Endothelial cell of umbilical vein (primary cell): ENCODE results near the gene STK39. TPM values are rescaled to one million over a fixed set of nuclear protein-coding genes. Genes with fewer than 3 reads are reported as not detected.

Experiments used
- BruUV-seq: library from RNA; stranded (reverse); fragments of 400-500 nt; replicated peaks from 2 replicates; lab custom pipeline; 2021; lab: Mats Ljungman, UMichigan
- CTCF ChIA-PET: fragments of 300-600, 350-600 bp; sonication (Branson Sonifier 250); formaldehyde crosslinking; loops from one replicate; lab custom pipeline; 2021; ENCODE audit warnings: antibody characterized with exemption, inconsistent platforms; lab: Charles Lee
- POLR2A ChIA-PET: fragments of 300-600, 350-600 bp; sonication (Branson Sonifier 250); formaldehyde crosslinking; loops from one replicate; lab custom pipeline; 2021; ENCODE audit warnings: antibody characterized with exemption, inconsistent platforms; lab: Charles Lee
- DNase-seq: peaks from one replicate; pipeline ENCODE4 v3.0.0-alpha.2; 2011; ENCODE audit warnings: low read depth, low spot score
- FAIRE-seq: peaks from 2 replicates; lab custom pipeline; 2011; peaks lifted over from hg19 to GRCh38; lab: Jason Lieb, UNC
- H2AFZ ChIP-seq: 2 replicates; pipeline ENCODE4 v1.6.0; 2012; ENCODE audit warnings: low read depth, low read length, control low read depth, inconsistent platforms
- H3K27ac ChIP-seq: 2 replicates; pipeline ENCODE4 v1.5.1; 2011; ENCODE audit warnings: low read depth, mild to moderate bottlenecking, control low read depth, low read length, moderate library complexity; ENCODE audit not compliant: insufficient read depth
- H3K27me3 ChIP-seq, 2 experiments: 2 replicates each; pipeline versions ENCODE4 v1.6.0 to v1.6.1; 2011; ENCODE audit warnings: low read length in 2 of 2, mixed read lengths in 1 of 2; ENCODE audit not compliant: control insufficient read depth in 2 of 2, insufficient read depth in 2 of 2
- H3K36me3 ChIP-seq, 2 experiments: 2 replicates in 1 of 2; 3 replicates in 1 of 2; pipeline ENCODE4 v1.5.1; 2011; ENCODE audit warnings: low read length in 2 of 2, mild to moderate bottlenecking in 1 of 2, moderate library complexity in 1 of 2; ENCODE audit not compliant: control insufficient read depth in 2 of 2, insufficient read depth in 2 of 2; ENCODE audit errors: extremely low read depth in 1 of 2
- H3K4me1 ChIP-seq: 3 replicates; pipeline ENCODE4 v1.5.1; 2011; ENCODE audit warnings: mild to moderate bottlenecking, low read length; ENCODE audit not compliant: control insufficient read depth, insufficient read depth; ENCODE audit errors: extremely low read depth
- H3K4me2 ChIP-seq: 2 replicates; pipeline ENCODE4 v1.6.1; 2011; ENCODE audit warnings: low read length, control low read depth, mixed read lengths; ENCODE audit not compliant: insufficient read depth
- H3K4me3 ChIP-seq, 3 experiments: fragments of 200-600 bp in 1 of 3; sonication (generic), shearing (Covaris generic) in 1 of 3; replicated peaks in 1 of 3; 2 replicates each; pipeline ENCODE4 v1.5.1; 2011 to 2016; ENCODE audit warnings: control low read depth in 3 of 3, low read length in 3 of 3, mild to moderate bottlenecking in 2 of 3, inconsistent platforms in 1 of 3, low read depth in 1 of 3, moderate library complexity in 1 of 3; ENCODE audit not compliant: insufficient read depth in 1 of 3
- H3K79me2 ChIP-seq: 2 replicates; pipeline ENCODE4 v1.6.0; 2012; ENCODE audit warnings: low read length, inconsistent platforms; ENCODE audit not compliant: control insufficient read depth, insufficient read depth
- H3K9ac ChIP-seq: replicated peaks from 2 replicates; pipeline ENCODE3; 2011; ENCODE audit warnings: low read length, control low read depth; ENCODE audit not compliant: insufficient read depth; ENCODE audit errors: extremely low read depth
- H3K9me1 ChIP-seq: replicated peaks from 3 replicates; pipeline ENCODE4 v1.6.0; 2011; ENCODE audit warnings: mild to moderate bottlenecking, low read length; ENCODE audit not compliant: control insufficient read depth, insufficient read depth; ENCODE audit errors: extremely low read depth
- H3K9me3 ChIP-seq: replicated peaks from 2 replicates; pipeline ENCODE4 v1.5.1; 2012; ENCODE audit warnings: low read length, inconsistent platforms; ENCODE audit not compliant: control insufficient read depth, insufficient read depth
- H4K20me1 ChIP-seq: replicated peaks from 2 replicates; pipeline ENCODE3; 2011; ENCODE audit warnings: mild to moderate bottlenecking, low read length; ENCODE audit not compliant: control insufficient read depth, insufficient read depth; ENCODE audit errors: extremely low read depth
- CTCF ChIP-seq, 2 donors: IDR thresholded peaks; 1 replicate in 1 of 2; 2 replicates in 1 of 2; pipeline ENCODE4 v1.5.1; 2011; ENCODE audit warnings: low read length in 2 of 2, mild to moderate bottlenecking in 2 of 2, moderate library complexity in 2 of 2, control low read depth in 1 of 2, inconsistent platforms in 1 of 2, low read depth in 1 of 2; ENCODE audit not compliant: insufficient read depth in 1 of 2; ENCODE audit errors: extremely low read depth in 1 of 2
- EZH2 ChIP-seq: IDR thresholded peaks from 2 replicates; pipeline ENCODE4 v1.6.1; 2012; ENCODE audit warnings: borderline replicate concordance, low read depth, mild to moderate bottlenecking, moderate library complexity, low read length, inconsistent platforms; ENCODE audit not compliant: severe bottlenecking
- FOS ChIP-seq: IDR thresholded peaks from 2 replicates; pipeline ENCODE4 v1.6.1; 2011; ENCODE audit warnings: mild to moderate bottlenecking, low read length, moderate library complexity, borderline replicate concordance; ENCODE audit not compliant: insufficient read depth
- GATA2 ChIP-seq: IDR thresholded peaks from 2 replicates; pipeline ENCODE4 v1.7.0; 2011; ENCODE audit warnings: low read depth, mild to moderate bottlenecking, moderate library complexity, mixed read lengths, low read length; ENCODE audit not compliant: insufficient read length, insufficient read depth
- JUN ChIP-seq: IDR thresholded peaks from 2 replicates; pipeline ENCODE4 v1.6.1; 2011; ENCODE audit warnings: borderline replicate concordance, low read depth; ENCODE audit not compliant: insufficient read length, insufficient read depth
- MAX ChIP-seq: IDR thresholded peaks from 2 replicates; pipeline ENCODE4 v1.6.1; 2011; ENCODE audit not compliant: insufficient read depth, insufficient read length
- MYC ChIP-seq: IDR thresholded peaks from one replicate; pipeline ENCODE4 v1.6.1; 2011; ENCODE audit warnings: mild to moderate bottlenecking, low read depth, low read length
- POLR2A ChIP-seq: IDR thresholded peaks from 2 replicates; pipeline ENCODE4 v1.6.1; 2012; ENCODE audit warnings: low read depth, mild to moderate bottlenecking, control low read depth, low read length
- POLR2AphosphoS5 ChIP-seq: IDR thresholded peaks from 2 replicates; pipeline ENCODE4 v1.6.1; 2012; ENCODE audit warnings: low read depth, mild to moderate bottlenecking, control low read depth, low read length, moderate library complexity; ENCODE audit not compliant: insufficient read depth
- dilution Hi-C: fragments of 300-500 bp; cut with MboI; formaldehyde crosslinking; loops from one replicate; pipeline ENCODE4 v1.15.0; 2019; ENCODE audit warnings: low sequenced_read_pairs; ENCODE audit not compliant: extremely low pct_ligation_motif_present
- intact Hi-C: fragments of 100-400 bp; cut with micrococcal nuclease; formaldehyde crosslinking; loops from one replicate; pipeline ENCODE4 v1.10.0; 2022
- polyA plus RNA-seq, 4 experiments: library from polyadenylated mRNA; depleted of rRNA in 3 of 4; stranded (reverse) in 3 of 4; unstranded in 1 of 4; fragments of >200 nt; gene quantifications; 2 replicates each; pipeline versions ENCODE4 v1.2.1 to v1.2.3, GENCODE V29; 2011 to 2012; ENCODE audit warnings: missing spikeins in 1 of 4
- total RNA-seq: library from RNA; stranded (reverse); gene quantifications from 2 replicates; pipeline ENCODE4 v1.2.3, GENCODE V29; 2021

Gene STK39
- total and polyA plus RNA-seq, 2 donors (not counting 3 experiments of a cell fraction or from before 2014, with no cell fraction given) = 4.6 to 13.1 TPM

GRCh38 chr2:168096158-168096557 is 151.2 kb downstream of the STK39 start:
- H3K4me3 ChIP-seq = no peak overlapping the region
- dilution Hi-C loops = no loop called here
- H2AFZ ChIP-seq = no peak overlapping the region
- ChIA-PET CTCF (no interaction called here), POLR2A (no interaction called here)
- H3K36me3 ChIP-seq = no peaks in the 10 kb centered on the region
- H3K79me2 ChIP-seq = no peaks in the 10 kb centered on the region
- no peak overlapping the region for H3K4me2 ChIP-seq
- H3K9me3 ChIP-seq = no peaks in the 10 kb centered on the region
- no peak overlapping the region for H3K9ac ChIP-seq
- no peak for TF ChIP-seq EZH2
- no peak for TF ChIP-seq MYC
- TF ChIP-seq POLR2AphosphoS5 = no peak
- no peak for TF ChIP-seq GATA2
- no peak for TF ChIP-seq CTCF (IDR thresholded peaks at IDR 0.05; ENCODE audit: extremely low read depth in 1 of 2, insufficient read depth in 1 of 2, low read depth in 1 of 2, low read length in 2 of 2)
- TF ChIP-seq MAX = no peak
- no peak for TF ChIP-seq POLR2A
- no peak for TF ChIP-seq FOS
- no peak for TF ChIP-seq JUN
- no peaks in the 10 kb centered on the region for H3K9me1 ChIP-seq
- no peaks in the 10 kb centered on the region for H3K27me3 ChIP-seq
- DNase-seq (no peak), FAIRE-seq (no peak)
- no TSS peak for BruUV-seq
- no peaks in the 10 kb centered on the region for H4K20me1 ChIP-seq
- no peaks in the 10 kb centered on the region for H3K4me1 ChIP-seq
- no peak overlapping the region for H3K27ac ChIP-seq
- intact Hi-C loops = no loop called here
